Right lobe of liver (tissue), 6 donors: ENCODE results near the gene PCDH12. TPM values are rescaled to one million over a fixed set of nuclear protein-coding genes. Genes with fewer than 3 reads are reported as not detected.
"Not testable (repeated sequence)": the region's sequence is repeated elsewhere in the genome, so short reads cannot be mapped to it uniquely, and the experiment has no call there.

Experiments
- ATAC-seq, 4 donors: fragments of 200-7000 bp; cut with Tn5 transposase; one replicate each; pipeline ENCODE4 v1.9.1; 2020; ENCODE audit warnings: mild to moderate bottlenecking in 4 of 4, moderate library complexity in 4 of 4
- DNase-seq, 3 donors: peaks; one replicate each; pipeline ENCODE4 v3.0.0-alpha.2; 2020
- H3K27ac ChIP-seq, 3 donors: fragments of 200-600 bp; one replicate each; pipeline ENCODE4 v1.8.0; 2022
- H3K27me3 ChIP-seq, 2 donors: fragments of 200-600 bp; one replicate each; pipeline ENCODE4 v1.8.0; 2022
- H3K36me3 ChIP-seq, 4 donors: fragments of 200-600 bp; sonication (generic) in 1 of 4; one replicate each; pipeline versions ENCODE4 v1.5.1 to v1.8.0; 2017 to 2022; ENCODE audit warnings: control low read depth in 1 of 4
- H3K4me1 ChIP-seq, 4 donors: fragments of 200-600 bp; sonication (generic) in 1 of 4; one replicate each; pipeline versions ENCODE4 v1.5.1 to v1.8.0; 2017 to 2022; ENCODE audit warnings: control low read depth in 1 of 4
- H3K4me3 ChIP-seq, 3 donors: fragments of 200-600 bp; one replicate each; pipeline ENCODE4 v1.8.0; 2022
- H3K9me3 ChIP-seq, 4 donors: fragments of 200-600 bp; sonication (generic) in 1 of 4; one replicate each; pipeline versions ENCODE4 v1.5.1 to v1.8.0; 2017 to 2022; ENCODE audit warnings: control low read depth in 1 of 4
- POLR2A ChIP-seq: fragments of 450-650 bp; IDR thresholded peaks from one replicate; pipeline ENCODE4 v1.6.1; 2017; ENCODE audit warnings: antibody characterized with exemption, mild to moderate bottlenecking
- WGBS: methylation state at CpG from one replicate; pipeline ENCODE4 v1.1.6; 2018; ENCODE audit warnings: low coverage, low lambda C conversion rate; ENCODE audit not compliant: insufficient coverage; ENCODE audit errors: missing lambda C conversion rate; 5-methylcytosine and 5-hydroxymethylcytosine counted together
- intact Hi-C, 2 donors: fragments of 100-400 bp; cut with DNase I; formaldehyde crosslinking; loops; one replicate each; pipeline versions ENCODE4 v1.11.2 to v1.14.1; 2022
- total RNA-seq, 6 experiments: library from RNA; depleted of rRNA in 2 of 6; stranded (reverse); fragments of >200 nt in 2 of 6; fragmentation: NEBNext Ultra II Directional in 3 of 6; extraction: Animal tissue kit (Norgen Biotek cat#: 25700) in 3 of 6; gene quantifications; one replicate each; pipeline versions ENCODE4 v1.1.0 to v1.2.4, GENCODE V29; 2016 to 2023
- TF ChIP-seq, protein P1 (sequence below), 4 donors: fragments of 200-600 bp in 3 of 4; fragments of 450-650 bp in 1 of 4; IDR thresholded peaks; one replicate each; pipeline versions ENCODE4 v1.5.1 to v1.8.0; 2016 to 2022; ENCODE audit warnings: antibody characterized with exemption in 4 of 4, mild to moderate bottlenecking in 2 of 4
- donor health status: DM: no; HTN: yes; CAD: no.
- donor health status: DM: no; HTN: no; CAD: no.
- donor health status: DM: no; HTN: no; CAD: no.
- donor health status: DM: no; HTN: yes; CAD: no.
- donor health status: DM: no; HTN: yes; CAD: no.

The PCDH12 gene
- total RNA-seq, 6 experiments from 2014 or later = 1.5 to 4.4 (median 1.9) TPM

DNA sequence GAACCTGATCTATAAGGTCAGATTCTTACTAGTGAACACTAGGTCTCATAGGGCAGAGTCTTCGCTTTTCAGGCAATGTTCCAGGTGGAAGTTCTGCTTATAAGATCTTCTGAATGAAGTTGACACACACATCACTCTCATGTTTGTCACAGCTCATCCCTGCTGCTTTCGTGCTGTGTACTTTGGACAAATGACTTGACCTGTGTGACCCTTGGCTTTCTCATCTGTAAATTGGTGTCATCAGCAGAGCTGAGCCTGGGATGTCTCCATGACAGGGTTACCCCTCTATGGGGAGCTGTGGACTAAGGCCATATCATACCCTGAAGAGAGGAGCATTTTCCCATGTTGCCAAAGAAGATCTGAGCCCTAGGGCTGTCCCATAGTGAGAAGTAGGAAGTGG lies 31.6 kb downstream of the PCDH12 start:
- Histone ChIP-seq H3K4me1 (peaks cover 0 to 22% (median 7%) of the 10 kb centered on the region in 4 donors), H3K9me3 (no peaks in the 10 kb centered on the region), H3K27me3 (no peaks in the 10 kb centered on the region), H3K27ac (no peak overlapping the region), H3K36me3 (peaks cover 8 to 60% (median 29%) of the 10 kb centered on the region in 4 donors), H3K4me3 (no peak overlapping the region)
- 5% methylated on average over 2 of the region's 2 CpGs for WGBS
- intact Hi-C loops = no loop called here
- ATAC-seq (peak in 2 of 4 donors; percentile 19 to 34), DNase-seq (no peak)
- TF ChIP-seq, protein P1, sequence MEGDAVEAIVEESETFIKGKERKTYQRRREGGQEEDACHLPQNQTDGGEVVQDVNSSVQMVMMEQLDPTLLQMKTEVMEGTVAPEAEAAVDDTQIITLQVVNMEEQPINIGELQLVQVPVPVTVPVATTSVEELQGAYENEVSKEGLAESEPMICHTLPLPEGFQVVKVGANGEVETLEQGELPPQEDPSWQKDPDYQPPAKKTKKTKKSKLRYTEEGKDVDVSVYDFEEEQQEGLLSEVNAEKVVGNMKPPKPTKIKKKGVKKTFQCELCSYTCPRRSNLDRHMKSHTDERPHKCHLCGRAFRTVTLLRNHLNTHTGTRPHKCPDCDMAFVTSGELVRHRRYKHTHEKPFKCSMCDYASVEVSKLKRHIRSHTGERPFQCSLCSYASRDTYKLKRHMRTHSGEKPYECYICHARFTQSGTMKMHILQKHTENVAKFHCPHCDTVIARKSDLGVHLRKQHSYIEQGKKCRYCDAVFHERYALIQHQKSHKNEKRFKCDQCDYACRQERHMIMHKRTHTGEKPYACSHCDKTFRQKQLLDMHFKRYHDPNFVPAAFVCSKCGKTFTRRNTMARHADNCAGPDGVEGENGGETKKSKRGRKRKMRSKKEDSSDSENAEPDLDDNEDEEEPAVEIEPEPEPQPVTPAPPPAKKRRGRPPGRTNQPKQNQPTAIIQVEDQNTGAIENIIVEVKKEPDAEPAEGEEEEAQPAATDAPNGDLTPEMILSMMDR (IDR thresholded peaks at IDR 0.05) = no peak
- no peak for TF ChIP-seq POLR2A

DNA sequence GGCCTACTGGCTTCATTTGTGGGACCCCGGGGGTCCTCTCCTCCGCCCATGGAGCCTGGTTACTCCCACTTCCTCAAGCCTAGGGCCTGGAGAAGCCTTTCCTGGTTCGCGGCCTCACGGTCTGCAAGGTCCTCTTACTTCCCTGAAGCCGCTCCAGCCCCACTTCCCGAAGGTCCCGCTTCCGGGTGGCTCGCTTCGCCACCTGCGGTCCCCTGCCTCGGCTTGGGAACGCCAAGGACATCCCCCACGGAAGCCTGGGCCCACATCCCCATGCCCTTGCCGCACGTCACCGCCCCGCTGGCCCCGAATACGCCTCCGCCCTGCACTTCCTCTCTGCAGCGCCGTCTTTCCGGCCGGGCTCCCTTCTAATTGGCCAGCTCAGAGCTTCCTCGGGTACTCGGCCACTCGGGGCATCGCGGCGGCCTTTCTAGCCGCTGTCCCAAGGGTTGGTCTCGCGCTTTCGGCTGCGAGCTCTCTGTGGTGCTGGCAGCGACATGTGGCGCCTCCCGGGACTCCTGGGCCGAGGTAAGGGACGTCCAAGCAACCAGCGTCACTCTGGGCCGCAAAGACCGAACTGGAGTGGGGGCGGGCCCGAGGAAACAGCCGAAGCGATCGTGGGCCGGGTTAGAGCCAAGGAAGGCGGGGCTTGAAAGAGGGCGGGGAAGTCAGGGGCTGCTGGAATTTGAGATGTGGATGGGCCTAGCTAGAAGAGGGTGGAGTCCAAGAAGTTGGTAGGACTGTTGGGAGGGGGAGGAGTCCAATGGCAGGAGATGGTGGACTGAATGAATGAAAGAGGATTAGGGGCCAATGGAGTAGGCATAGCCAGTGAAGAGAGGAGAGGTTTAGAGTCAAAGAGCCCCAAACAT lies 34.3 kb downstream of the PCDH12 start, which contains the start of gene DELE1:
DELE1 (plus strand) TSS at position 424 of the 866 bp plus-strand sequence; CDS start at position 495, 71 bp downstream.
- under 1% methylated on average over 37 of the region's 53 CpGs for WGBS
- Histone ChIP-seq H3K9me3 (no peaks in the 10 kb centered on the region), H3K4me1 (peaks cover 0 to 31% (median 14%) of the 10 kb centered on the region in 4 donors), H3K27ac (peak within 1 kb of the TSS; percentile 90 to 97 (median 92)), H3K4me3 (peak within 1 kb of the TSS; percentile 63 to 93 (median 83)), H3K27me3 (no peaks in the 10 kb centered on the region), H3K36me3 (peaks cover 2 to 34% (median 11%) of the 10 kb centered on the region in 4 donors)
- TF ChIP-seq, protein P1 (IDR thresholded peaks at IDR 0.05) = no peak
- TF ChIP-seq POLR2A = peak; percentile 89
- ATAC-seq = peak; percentile 91 to 97 (median 94)
- intact Hi-C loops = no loop called here
- DNase-seq = peak; percentile 96

DNA sequence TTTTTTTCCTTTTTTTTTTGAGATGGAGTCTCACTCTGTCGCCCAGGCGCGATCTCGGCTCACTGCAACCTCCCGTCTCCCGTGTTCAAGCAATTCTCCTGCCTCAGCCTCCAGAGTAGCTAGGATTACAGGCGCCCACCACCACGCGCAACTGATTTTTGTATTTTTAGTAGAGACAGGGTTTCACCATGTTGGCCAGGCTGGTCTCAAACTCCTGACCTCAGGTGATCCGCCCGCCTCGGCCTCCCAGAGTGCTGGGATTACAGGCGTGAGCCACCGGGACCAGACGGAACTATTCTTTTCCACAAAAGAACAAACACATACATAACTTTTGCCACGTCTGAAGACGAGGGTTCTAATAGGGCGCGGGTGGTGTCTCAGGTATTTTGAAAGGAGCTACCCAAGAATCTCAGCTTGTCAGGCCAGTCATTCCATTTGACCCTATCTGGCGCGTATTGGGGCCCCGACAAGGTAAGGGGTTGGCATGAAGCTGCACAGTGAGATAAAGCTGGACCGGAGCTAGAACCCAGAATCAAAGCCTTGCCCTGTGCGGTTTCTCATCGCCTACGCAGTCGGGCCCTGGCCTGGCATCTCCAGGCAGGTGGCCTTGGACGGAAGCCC lies 35.1 kb downstream of the PCDH12 start:
- Histone ChIP-seq H3K4me3 (peak overlapping the region; percentile 63 to 93 (median 83)), H3K27ac (peak overlapping the region; percentile 90 to 97 (median 92)), H3K36me3 (peaks cover 0 to 26% (median 8%) of the 10 kb centered on the region in 4 donors), H3K4me1 (peaks cover 0 to 32% (median 14%) of the 10 kb centered on the region in 4 donors)
- H3K27me3 ChIP-seq, ATAC-seq, DNase-seq, H3K9me3 ChIP-seq, intact Hi-C loops: not testable (repeated sequence)
- 59% methylated on average over 16 of the region's 28 CpGs for WGBS

DNA sequence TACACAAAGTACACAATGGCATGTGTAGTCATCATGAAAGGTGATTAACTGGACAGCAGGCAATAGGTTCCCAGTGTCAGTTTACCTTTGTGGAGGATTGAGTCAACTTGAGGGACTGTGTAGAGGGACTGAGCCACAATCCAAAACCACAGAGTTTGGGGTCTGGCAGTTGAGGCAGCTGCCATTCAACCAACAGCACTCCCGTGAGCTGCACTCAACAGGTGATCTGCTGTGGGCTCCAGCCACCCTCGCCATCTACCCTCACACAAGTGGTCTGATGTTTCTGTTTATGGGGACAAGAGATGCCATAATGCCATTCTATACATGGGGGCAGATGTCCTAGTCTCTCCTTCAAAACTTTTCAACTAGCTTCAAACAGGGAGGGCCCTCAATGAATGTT lies 37.2 kb downstream of the PCDH12 start:
- no peak for ATAC-seq
- H3K36me3 ChIP-seq = peaks cover 0 to 8% (median 0%) of the 10 kb centered on the region in 4 donors
- H3K4me3 ChIP-seq = no peak overlapping the region
- TF ChIP-seq POLR2A = no peak
- TF ChIP-seq, protein P1 (IDR thresholded peaks at IDR 0.05) = no peak
- no CpG with 5 or more reads among the region's 2 CpGs for WGBS
- intact Hi-C loops = no loop called here
- peaks cover 0 to 23% (median 10%) of the 10 kb centered on the region in 4 donors for H3K4me1 ChIP-seq
- no peak overlapping the region for H3K27ac ChIP-seq
- no peaks in the 10 kb centered on the region for H3K27me3 ChIP-seq
- no peaks in the 10 kb centered on the region for H3K9me3 ChIP-seq
- DNase-seq = no peak
